ENCODE measurements around the gene DNAJC30.

DNAJC30 gene

GRCh38 chr7:73702665-73703064 is 19.4 kb upstream of the DNAJC30 start:
- no peak overlapping the region for H3K4me3 ChIP-seq (ENCODE audit: insufficient read length, low read depth)
- peaks cover 69% of the 10 kb centered on the region for H3K36me3 ChIP-seq (ENCODE audit: insufficient read depth, insufficient read length, low read length)
- H3K9me3 ChIP-seq (ENCODE audit: insufficient read depth, low read length), result no peaks in the 10 kb centered on the region
- no peak for TF ChIP-seq ZNF274 (IDR thresholded peaks at IDR 0.05; ENCODE audit: low read depth, low read length)
- no peak for TF ChIP-seq YY1 (IDR thresholded peaks at IDR 0.05; ENCODE audit: insufficient read depth, insufficient read length)
- peak overlapping the region; percentile 21 for H3K9ac ChIP-seq (ENCODE audit: insufficient read length, low read depth)
- DNase-seq (ENCODE audit: low read depth, low spot score), result no peak
- no peaks in the 10 kb centered on the region for H3K27me3 ChIP-seq (ENCODE audit: insufficient read depth, insufficient read length)
- peaks cover 20% of the 10 kb centered on the region for H3K4me1 ChIP-seq (ENCODE audit: insufficient read depth, insufficient read length)

- Histone ChIP-seq H3K27me3 (ENCODE audit: insufficient read depth, insufficient read length) (no peaks in the 10 kb centered on the region), H3K9ac (ENCODE audit: insufficient read length, low read depth) (no peak overlapping the region), H3K4me1 (ENCODE audit: insufficient read depth, insufficient read length) (peaks cover 20% of the 10 kb centered on the region), H3K4me3 (ENCODE audit: insufficient read length, low read depth) (no peak overlapping the region), H3K9me3 (ENCODE audit: insufficient read depth, low read length) (no peaks in the 10 kb centered on the region), H3K36me3 (ENCODE audit: insufficient read depth, insufficient read length, low read length) (peaks cover 71% of the 10 kb centered on the region)
- DNase-seq (ENCODE audit: low read depth, low spot score), result no peak
- TF ChIP-seq SUZ12 (IDR thresholded peaks at IDR 0.05; ENCODE audit: extremely low read depth, insufficient read depth, insufficient read length) (no peak), ZNF274 (IDR thresholded peaks at IDR 0.05; ENCODE audit: low read depth, low read length) (no peak), YY1 (IDR thresholded peaks at IDR 0.05; ENCODE audit: insufficient read depth, insufficient read length) (no peak)
Measured at GRCh38 chr7:73702226-73702625, 19.0 kb upstream of the DNAJC30 start.

GRCh38 chr7:73701357-73701995 is 18.2 kb upstream of the DNAJC30 start:
- no peaks in the 10 kb centered on the region for H3K27me3 ChIP-seq (ENCODE audit: insufficient read depth, insufficient read length)
- no peak overlapping the region for H3K9ac ChIP-seq (ENCODE audit: insufficient read length, low read depth)
- no peaks in the 10 kb centered on the region for H3K9me3 ChIP-seq (ENCODE audit: insufficient read depth, low read length)
- peaks cover 15% of the 10 kb centered on the region for H3K4me1 ChIP-seq (ENCODE audit: insufficient read depth, insufficient read length)
- no peak for TF ChIP-seq SUZ12 (IDR thresholded peaks at IDR 0.05; ENCODE audit: extremely low read depth, insufficient read depth, insufficient read length)
- no peak for TF ChIP-seq ZNF274 (IDR thresholded peaks at IDR 0.05; ENCODE audit: low read depth, low read length)
- TF ChIP-seq YY1 (IDR thresholded peaks at IDR 0.05; ENCODE audit: insufficient read depth, insufficient read length), result no peak
- H3K4me3 ChIP-seq (ENCODE audit: insufficient read length, low read depth), result no peak overlapping the region
- DNase-seq (ENCODE audit: low read depth, low spot score), result peak; percentile 51
- H3K36me3 ChIP-seq (ENCODE audit: insufficient read depth, insufficient read length, low read length), result peaks cover 72% of the 10 kb centered on the region

GRCh38 chr7:73700581-73701134 is 17.4 kb upstream of the DNAJC30 start:
- no peak overlapping the region for H3K4me3 ChIP-seq (ENCODE audit: insufficient read length, low read depth)
- no peaks in the 10 kb centered on the region for H3K9me3 ChIP-seq (ENCODE audit: insufficient read depth, low read length)
- TF ChIP-seq ZNF274 (IDR thresholded peaks at IDR 0.05; ENCODE audit: low read depth, low read length) (no peak), SUZ12 (IDR thresholded peaks at IDR 0.05; ENCODE audit: extremely low read depth, insufficient read depth, insufficient read length) (no peak), YY1 (IDR thresholded peaks at IDR 0.05; ENCODE audit: insufficient read depth, insufficient read length) (no peak)
- DNase-seq (ENCODE audit: low read depth, low spot score), result no peak
- H3K36me3 ChIP-seq (ENCODE audit: insufficient read depth, insufficient read length, low read length), result peaks cover 79% of the 10 kb centered on the region
- no peaks in the 10 kb centered on the region for H3K27me3 ChIP-seq (ENCODE audit: insufficient read depth, insufficient read length)
- no peak overlapping the region for H3K9ac ChIP-seq (ENCODE audit: insufficient read length, low read depth)
- H3K4me1 ChIP-seq (ENCODE audit: insufficient read depth, insufficient read length), result peaks cover 11% of the 10 kb centered on the region

GRCh38 chr7:73700069-73700423 is 16.8 kb upstream of the DNAJC30 start:
- Histone ChIP-seq H3K4me3 (ENCODE audit: insufficient read length, low read depth) (no peak overlapping the region), H3K9me3 (ENCODE audit: insufficient read depth, low read length) (no peaks in the 10 kb centered on the region), H3K27me3 (ENCODE audit: insufficient read depth, insufficient read length) (no peaks in the 10 kb centered on the region), H3K36me3 (ENCODE audit: insufficient read depth, insufficient read length, low read length) (peaks cover 84% of the 10 kb centered on the region), H3K4me1 (ENCODE audit: insufficient read depth, insufficient read length) (peaks cover 11% of the 10 kb centered on the region), H3K9ac (ENCODE audit: insufficient read length, low read depth) (no peak overlapping the region)
- DNase-seq (ENCODE audit: low read depth, low spot score), result no peak
- TF ChIP-seq SUZ12 (IDR thresholded peaks at IDR 0.05; ENCODE audit: extremely low read depth, insufficient read depth, insufficient read length) (no peak), YY1 (IDR thresholded peaks at IDR 0.05; ENCODE audit: insufficient read depth, insufficient read length) (no peak), ZNF274 (IDR thresholded peaks at IDR 0.05; ENCODE audit: low read depth, low read length) (no peak)

GRCh38 chr7:73699370-73700068 is 16.3 kb upstream of the DNAJC30 start:
- H3K9me3 ChIP-seq (ENCODE audit: insufficient read depth, low read length), result no peaks in the 10 kb centered on the region
- peaks cover 10% of the 10 kb centered on the region for H3K4me1 ChIP-seq (ENCODE audit: insufficient read depth, insufficient read length)
- no peak overlapping the region for H3K9ac ChIP-seq (ENCODE audit: insufficient read length, low read depth)
- H3K4me3 ChIP-seq (ENCODE audit: insufficient read length, low read depth), result no peak overlapping the region
- no peaks in the 10 kb centered on the region for H3K27me3 ChIP-seq (ENCODE audit: insufficient read depth, insufficient read length)
- no peak for TF ChIP-seq ZNF274 (IDR thresholded peaks at IDR 0.05; ENCODE audit: low read depth, low read length)
- TF ChIP-seq YY1 (IDR thresholded peaks at IDR 0.05; ENCODE audit: insufficient read depth, insufficient read length), result no peak
- no peak for TF ChIP-seq SUZ12 (IDR thresholded peaks at IDR 0.05; ENCODE audit: extremely low read depth, insufficient read depth, insufficient read length)
- DNase-seq (ENCODE audit: low read depth, low spot score), result no peak
- peaks cover 86% of the 10 kb centered on the region for H3K36me3 ChIP-seq (ENCODE audit: insufficient read depth, insufficient read length, low read length)

GRCh38 chr7:73698410-73698809 is 15.2 kb upstream of the DNAJC30 start:
- Histone ChIP-seq H3K36me3 (ENCODE audit: insufficient read depth, insufficient read length, low read length) (peaks cover 92% of the 10 kb centered on the region), H3K4me1 (ENCODE audit: insufficient read depth, insufficient read length) (peaks cover 3% of the 10 kb centered on the region), H3K4me3 (ENCODE audit: insufficient read length, low read depth) (no peak overlapping the region)

More at GRCh38 chr7:73698410-73698809, 15.2 kb upstream of the DNAJC30 start:
- no peak for DNase-seq (ENCODE audit: low read depth, low spot score)
- H3K27me3 ChIP-seq (ENCODE audit: insufficient read depth, insufficient read length), result no peaks in the 10 kb centered on the region
- H3K9ac ChIP-seq (ENCODE audit: insufficient read length, low read depth), result no peak overlapping the region
- no peak for TF ChIP-seq ZNF274 (IDR thresholded peaks at IDR 0.05; ENCODE audit: low read depth, low read length)
- TF ChIP-seq YY1 (IDR thresholded peaks at IDR 0.05; ENCODE audit: insufficient read depth, insufficient read length), result no peak
- TF ChIP-seq SUZ12 (IDR thresholded peaks at IDR 0.05; ENCODE audit: extremely low read depth, insufficient read depth, insufficient read length), result no peak
- H3K9me3 ChIP-seq (ENCODE audit: insufficient read depth, low read length), result no peaks in the 10 kb centered on the region

Data from NT2/D1 (cell line).